GM18909 (cell line): ENCODE measurements around the gene CNOT6.

Source experiments
- ATAC-seq: cut with Tn5 transposase; IDR thresholded peaks from one replicate; pipeline ENCODE4 v1.9.1; 2021; ENCODE audit warnings: mild to moderate bottlenecking; ENCODE audit not compliant: unreplicated experiment, poor library complexity

CNOT6 gene

DNA sequence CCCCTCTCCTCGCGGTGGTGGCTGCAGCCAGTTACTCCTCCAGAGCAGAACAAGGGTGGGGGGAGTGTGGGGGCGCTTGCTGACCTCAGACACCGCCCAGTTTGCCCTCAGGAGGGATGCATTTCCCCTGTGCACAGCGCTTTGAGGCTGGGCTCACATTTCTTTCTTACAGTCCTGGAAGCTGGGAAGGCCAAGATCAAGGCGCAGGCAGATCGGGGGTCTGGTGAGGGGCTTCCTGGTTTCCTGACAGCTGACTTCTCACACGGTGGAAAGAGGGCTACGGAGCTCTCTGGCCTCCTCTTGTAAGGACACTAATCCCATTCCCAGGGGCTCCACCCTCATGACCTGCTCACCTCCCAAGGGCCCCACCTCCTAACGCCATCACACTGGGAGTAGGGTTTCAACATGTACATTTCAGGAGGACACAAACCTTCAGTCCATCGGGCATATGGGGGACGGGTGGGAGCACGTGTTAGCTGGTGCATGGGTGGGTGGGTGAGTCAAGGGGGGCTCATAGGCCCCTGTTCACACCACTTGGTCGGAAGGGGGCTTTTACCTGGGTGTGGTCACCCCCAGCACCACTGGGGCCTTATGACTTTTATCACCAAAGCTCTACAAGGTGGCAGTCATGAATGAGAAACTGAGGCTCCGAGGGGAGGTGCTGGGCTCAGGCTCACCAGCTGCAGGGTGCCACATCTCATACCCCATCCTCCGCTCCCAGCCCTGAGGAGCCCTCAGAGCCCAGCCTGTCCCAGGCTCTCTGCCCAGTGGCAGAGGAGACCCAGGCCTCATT, 104.8 kb downstream of the CNOT6 start:
- ATAC-seq, result no peak

DNA sequence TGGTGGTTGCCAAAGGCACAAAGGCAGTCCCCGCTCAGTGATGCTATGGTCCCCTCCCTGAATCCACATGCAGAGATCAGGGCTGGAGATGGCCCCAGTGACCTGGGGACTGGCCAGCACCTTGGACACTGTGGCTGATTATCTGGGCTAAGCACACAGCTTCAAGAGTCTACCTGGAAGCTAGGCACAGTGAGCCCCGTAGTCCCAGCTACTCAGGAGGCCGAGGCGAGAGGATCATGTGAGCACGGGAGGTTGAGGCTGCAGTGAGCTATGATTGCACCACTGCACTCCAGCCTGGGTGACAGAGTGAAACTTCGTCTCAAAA, 105.4 kb downstream of the CNOT6 start:
- ATAC-seq, result no peak

DNA sequence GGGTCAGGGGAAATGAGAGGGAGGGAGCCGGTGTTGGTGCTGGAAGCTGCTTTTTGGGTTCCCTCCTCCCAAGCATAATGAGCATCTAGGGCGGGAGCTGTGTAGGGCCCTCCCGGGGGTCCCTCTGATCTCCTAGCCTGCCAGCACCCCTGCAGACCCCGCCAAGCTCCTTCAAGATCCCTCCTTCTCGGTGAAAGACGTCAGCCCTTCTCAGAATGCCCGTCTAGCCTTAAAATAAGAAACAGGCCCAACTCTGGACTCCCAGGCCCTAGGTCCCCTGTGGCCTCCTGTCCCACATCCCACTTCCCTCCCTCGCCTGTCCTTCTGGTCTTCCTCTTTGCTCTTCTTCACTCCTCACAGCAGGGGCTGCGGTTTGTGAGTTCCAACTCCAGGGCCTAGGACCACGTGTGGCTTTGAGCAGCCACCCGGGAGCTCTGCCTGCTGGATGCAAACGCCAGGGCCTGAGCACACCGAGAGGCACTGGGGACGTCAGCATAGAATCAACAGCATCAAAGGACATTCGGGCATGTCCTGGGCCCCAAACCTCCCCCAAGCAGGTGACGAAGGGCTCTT, 105.9 kb downstream of the CNOT6 start:
- no peak for ATAC-seq

DNA sequence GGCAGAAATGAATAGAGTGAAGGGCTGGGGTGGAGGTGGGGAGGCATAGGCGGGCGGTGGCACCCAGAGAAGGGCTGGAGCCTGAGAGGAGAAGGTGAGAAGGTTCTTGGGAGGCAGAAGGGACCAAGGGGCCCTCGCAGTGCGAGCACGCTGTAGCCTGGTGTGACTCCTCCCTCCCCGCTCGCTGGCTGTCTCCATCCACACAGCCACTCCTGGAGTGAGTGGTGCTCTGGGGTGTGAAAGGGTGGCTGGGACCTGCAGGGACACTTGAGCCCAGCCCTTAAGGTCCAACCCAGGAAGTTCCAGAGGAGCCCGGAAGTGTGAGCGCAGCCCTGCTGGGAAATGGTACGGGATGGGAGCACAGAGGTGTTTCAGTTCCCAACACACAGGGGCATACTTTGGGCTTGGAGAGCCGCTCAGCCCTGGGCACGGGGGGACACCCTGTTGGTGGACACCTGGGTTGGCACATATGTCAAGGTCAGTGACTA, 106.4 kb downstream of the CNOT6 start:
- no peak for ATAC-seq

DNA sequence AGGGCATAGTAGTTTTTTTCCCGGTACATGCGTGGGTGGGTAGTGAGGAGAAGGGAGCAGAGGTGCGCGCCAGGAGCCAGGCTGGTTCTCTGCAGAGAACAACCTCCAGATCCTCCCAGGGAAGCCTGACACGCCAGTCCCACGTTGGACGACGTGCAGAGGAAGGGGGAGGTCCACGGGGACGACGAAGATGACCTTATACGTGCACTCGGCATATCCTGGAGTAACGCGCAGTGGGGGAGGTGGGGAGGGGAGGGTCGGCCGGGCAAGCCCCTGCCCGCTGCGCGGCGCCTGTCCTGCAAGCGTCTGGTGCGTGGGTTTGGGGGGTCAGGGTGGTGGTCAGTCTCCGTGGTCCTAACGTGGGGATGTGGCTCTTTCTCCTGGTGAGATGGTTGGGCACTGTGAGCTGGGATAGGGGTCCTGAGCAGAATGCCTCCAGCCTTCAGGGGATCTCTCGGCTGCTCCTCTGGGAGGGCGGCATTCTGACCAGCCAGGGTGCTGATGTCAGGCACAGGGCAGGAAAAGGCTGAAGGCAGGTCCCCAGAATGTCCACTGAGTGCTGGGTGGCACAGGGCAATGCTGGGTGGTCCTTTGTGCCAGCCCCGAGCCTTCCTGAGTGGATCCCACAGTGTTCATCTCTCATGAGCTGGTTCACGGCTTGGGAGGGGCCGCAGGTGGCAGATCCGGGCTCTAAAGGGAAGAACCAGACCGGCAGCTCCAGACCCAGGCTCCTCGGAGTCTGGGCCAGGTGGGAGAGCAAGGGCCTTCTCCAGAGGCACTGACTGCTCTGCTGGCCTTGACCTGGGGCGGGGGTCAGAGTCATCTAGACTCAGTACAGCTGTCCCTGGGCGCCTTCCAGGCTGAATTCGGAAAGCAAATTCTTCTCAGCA, 107.7 kb downstream of the CNOT6 start:
- no peak for ATAC-seq

DNA sequence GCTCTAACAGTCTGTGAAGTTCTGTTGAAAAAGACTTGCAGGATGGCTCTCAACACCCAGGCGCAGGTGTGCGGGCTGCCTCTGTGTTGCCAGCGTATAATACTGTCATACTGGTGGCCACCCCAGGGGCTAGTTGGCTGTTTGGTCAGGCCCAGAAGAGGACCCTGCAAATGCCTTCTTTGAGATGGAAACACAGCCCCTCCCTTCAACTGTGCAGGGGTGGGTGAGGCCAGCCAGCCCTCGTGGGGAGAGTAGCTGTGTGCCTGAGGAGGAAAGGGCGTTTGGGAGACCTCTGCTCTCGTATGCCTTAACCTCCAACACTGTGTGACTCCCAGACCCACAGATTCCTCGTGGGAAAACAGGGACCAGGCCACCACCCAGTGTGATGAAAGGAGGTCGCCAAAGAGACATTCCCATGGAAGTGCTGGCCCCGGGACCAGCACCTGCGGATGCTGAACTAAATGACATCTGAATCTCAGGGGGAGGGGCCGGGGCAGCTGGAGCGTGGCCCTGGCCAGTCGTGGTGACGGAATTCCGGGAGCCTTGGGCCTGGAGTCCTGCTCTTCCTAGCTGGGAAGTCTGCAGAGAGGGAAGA, 108.4 kb downstream of the CNOT6 start:
- ATAC-seq, result no peak

DNA sequence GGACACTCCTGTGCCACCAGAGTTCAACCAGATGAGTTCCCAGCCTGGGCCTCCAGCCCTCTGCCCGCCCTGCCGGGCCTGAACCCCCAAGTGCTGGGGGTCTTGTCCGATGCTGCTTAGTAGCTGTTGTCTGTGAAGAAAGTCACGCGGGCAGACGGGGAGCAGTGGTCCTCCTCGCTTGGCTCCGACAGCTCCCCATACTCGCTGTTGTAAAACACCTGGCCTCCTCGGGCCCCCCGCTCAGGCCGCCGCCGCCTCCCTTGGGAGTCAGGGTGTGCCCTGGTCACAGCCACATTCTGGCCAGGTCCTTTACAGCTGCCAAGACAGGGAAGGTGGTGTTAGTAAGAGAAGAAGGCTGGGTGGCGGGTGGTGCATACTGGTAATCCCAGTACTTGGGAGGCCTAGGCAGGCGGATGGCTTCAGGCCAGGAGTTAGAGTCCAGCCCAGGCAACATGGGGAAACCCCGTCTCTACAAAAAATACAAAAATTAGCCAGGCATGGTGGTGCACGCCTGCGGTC, 109.0 kb downstream of the CNOT6 start:
- ATAC-seq, result no peak

DNA sequence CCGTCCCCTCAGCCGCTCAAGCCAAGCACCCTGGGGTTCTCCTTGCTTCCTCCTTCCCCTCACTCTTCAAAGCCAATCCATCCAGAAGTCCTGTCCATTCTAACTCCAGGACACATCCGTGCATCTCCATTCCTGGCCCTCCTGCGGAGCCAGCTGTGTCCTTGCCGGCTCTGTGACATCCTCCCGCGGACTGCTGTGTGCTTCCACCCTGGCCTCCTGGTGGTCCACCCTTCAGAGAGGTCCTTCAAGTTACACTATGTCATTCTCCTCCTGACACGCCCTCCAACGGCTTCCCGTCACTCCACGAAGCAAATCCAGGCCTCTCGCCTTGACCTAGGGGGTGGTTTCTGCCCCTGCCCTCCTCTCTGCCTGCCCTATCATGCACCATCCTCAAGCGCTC, 110.1 kb downstream of the CNOT6 start:
- no peak for ATAC-seq

DNA sequence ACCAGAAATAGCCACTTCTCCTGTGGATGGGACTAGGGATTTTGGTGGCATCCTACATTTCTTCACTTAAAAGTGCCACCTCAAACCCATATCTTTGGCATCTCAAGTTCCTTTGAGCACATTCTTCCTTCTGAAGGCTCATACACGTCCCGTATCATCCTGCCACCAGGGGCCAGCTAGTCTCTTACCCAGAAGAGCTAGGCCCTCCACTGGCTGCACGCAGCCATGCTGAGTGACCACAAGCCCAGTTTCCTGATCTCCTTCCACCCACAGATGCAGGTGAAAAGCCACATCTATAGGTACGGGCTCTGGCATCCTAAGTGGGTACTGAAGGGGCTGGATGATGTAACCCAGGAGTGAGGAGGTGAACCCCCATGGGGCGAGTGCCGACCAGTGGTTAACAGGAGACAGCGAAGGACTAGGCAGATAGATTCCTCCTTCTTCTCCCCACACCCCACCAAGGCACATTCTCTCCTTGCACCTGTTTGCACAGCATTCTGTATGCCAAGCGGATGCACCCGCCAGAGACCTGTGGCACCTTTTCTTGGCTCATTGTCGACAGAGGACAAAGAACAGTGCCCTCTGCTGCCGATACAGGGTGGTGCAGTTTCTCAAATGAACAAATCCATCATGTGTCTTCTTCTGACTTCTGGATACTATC, 111.5 kb downstream of the CNOT6 start:
- no peak for ATAC-seq

DNA sequence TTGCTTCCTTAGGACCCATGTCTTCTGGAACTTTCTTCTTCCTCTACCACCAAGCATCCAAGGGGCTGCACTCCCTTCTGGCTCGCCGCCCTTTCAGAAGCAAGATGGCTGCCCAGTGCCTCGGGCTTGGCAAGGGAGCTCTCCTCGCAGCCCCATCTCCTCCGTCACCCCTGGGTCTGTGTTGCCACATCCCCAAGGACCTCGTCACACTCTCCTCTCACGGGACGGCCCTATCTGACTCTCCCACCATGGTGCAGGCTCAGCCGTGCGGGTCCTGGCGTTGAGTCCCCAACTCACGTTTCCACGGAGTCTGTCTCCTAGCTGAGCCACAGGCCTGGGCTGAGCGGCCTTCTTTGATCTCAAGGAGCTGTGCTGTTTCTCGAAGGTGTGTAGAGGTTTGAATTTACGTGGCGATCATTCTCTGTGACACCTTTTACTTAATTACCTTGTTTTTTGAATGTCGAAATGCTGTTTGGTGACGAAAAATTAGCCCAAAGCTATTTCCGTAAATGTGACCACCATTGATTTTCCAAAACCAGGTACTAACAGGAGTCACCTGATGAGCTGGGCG, 112.1 kb downstream of the CNOT6 start:
- no peak for ATAC-seq

DNA sequence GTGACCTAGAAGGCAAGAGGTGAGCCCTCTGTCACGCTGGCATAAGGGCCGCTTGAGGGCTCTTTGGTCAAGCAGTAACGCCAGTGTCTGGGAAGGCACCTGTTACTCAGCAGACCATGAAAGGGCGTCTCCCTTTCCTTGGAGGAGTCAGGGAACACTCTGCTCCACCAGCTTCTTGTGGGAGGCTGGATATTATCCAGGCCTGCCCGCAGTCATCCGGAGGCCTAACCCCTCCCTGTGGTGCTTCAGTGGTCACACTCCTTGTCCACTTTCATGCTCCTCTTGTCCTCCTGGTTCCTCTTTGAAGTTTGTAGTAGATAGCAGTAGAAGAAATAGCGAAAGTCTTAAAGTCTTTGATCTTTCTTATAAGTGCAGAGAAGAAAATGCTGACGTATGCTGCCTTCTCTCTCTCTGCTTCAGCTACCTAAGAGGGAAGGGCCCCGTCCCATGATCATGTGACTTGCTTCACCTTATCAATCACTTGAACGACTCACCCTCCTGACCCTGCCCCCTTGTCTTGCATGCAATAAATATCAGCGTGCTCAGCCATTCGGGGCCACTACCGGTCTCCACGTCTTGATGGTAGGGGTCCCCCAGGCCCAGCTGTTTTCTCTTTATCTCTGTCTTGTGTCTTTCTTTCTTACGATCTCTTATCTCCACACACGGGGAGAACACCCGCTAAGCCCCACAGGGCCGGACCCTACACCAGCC, 113.8 kb downstream of the CNOT6 start:
- ATAC-seq, result no peak

DNA sequence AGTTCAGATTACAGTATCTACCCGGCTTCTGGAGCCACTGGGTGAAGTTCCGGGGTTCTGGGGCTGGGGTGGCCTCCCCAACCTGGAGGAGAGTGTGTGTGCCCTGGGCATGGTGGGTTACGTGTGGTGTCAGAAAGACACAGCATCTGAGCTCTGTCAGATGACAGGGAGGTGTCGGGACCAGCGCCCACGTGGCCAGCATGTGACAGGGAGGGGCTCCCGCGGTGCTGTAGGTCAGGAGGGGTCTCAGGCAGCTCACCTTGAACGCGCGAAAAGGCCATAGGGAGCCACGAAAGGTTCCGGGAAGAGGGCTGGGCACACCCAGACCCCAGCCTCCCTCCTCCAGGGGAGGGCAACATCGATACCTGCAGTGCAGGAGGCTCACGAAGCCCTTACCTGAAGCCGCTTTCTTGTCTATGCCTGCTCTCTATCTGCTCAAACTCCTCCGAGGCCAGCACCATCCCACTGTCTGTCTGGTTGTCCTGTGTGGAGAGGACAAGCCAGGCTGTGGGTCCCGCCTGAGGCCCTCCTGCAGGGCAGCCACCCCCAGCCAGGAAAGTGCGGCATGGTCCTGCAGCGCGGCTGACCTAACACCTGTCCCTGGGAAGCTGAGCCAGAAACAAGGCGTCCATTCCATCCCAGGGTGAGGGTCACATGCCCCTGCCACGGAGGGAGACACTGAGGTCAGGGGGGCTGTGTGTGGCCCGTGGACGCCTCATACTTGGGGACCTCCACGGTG, 114.6 kb downstream of the CNOT6 start:
- ATAC-seq, result no peak

DNA sequence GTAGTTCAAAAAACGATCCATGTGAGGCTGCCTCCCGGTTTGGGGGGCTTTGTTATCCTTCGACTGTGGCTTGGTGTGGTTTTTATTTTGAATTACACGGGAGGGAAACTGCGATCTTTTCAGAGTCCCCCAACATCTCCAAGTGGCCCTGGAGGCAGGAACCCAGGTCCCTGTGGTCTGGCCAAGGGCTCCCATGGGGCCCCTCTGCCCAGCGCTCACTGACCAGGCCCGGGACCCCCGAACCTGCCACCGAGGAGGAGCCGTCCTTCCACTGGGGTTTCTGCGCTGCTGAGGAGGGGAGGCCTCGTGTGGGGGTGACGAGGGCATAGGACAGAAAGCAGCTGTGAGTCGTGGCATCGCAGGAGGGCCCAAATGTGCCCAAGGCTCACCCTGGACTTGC, 115.2 kb downstream of the CNOT6 start:
- ATAC-seq, result no peak

DNA sequence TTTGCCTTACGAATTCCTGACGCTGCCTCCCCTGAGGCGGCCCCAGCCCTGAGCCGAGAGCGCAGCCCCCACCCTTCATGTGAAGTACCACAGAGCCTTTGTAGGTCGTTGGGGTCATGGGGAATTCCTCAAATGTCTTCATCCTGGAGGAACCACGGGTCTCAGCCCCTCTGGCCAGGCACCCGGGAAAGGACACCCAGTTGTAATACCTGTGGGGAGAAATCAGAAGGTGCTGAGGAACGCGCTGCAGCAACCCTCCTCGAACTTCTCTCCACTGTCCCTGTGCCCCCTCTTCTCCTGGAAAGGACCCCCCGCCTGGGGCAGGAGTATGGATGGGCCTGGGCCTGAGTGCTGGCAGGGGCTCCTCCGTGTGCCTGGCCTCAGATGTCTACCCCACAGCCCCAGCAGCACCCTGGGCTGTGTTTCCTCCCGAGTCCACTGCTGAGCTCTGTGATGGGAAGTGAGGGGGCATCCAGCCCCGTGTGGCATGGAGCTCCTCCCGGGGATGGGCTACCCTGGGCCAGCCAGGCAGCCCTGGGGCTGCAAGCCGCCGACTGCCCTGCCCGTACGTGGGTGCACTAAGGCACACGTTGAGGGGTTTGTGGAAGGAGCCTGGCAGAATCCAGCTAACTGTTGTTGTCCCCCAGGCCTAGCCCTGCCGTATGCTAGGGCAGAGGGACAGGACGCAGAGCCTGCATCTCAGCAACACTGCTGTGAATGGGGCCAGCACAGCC, 115.8 kb downstream of the CNOT6 start:
- no peak for ATAC-seq

DNA sequence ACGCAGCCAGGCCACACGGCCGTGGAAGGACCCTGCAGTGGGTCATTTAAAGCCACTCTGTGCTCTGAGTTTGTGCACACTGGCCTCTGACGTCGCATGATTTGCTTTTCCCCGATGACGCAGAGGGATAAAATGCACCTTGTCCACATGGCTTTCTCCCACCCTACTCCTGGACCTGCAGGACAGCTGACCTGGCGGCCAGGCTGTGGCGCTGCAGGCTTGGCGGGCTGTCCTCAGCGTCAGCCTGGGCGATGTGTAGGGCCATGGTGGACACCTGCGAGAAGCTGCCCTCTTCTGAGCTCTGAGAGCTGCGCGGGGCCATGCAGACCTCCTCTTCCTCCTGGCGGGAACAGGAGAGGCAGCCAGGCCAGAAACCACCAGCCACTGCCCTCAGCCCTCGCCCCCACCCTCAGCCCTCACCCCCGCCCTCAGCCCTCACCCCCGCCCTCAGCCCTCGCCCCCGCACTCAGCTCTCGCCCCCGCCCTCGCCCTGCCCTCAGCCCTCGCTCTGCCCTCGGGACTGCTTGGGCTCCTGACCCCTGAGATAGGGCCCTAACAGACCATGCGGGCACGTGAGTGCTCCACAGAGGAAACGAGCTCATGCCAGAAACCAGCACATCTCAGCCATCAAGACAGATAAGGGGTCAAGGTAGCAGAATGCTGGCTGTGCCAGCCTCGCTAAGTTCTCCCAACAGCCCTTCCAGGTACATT, 117.1 kb downstream of the CNOT6 start:
- no peak for ATAC-seq

DNA sequence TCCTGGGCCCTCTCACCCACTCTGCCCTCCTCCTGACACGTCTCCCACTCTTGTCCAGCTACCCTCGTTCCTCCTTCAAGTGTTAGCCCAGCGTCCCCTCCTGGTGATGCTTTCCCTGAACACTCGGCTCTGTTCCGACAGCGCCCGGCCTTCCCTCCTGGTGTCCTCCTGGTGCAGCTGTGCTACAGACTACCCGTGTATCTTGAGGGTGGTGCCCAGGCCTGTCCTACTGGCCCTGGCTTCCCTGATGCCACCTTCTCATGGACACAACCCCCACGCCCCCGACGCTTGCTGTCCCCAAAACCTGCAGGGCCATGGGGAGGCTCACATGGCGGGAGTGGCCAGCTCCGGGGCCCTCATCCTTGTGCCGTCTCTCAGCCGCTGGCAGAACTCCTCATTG, 118.5 kb downstream of the CNOT6 start:
- no peak for ATAC-seq

DNA sequence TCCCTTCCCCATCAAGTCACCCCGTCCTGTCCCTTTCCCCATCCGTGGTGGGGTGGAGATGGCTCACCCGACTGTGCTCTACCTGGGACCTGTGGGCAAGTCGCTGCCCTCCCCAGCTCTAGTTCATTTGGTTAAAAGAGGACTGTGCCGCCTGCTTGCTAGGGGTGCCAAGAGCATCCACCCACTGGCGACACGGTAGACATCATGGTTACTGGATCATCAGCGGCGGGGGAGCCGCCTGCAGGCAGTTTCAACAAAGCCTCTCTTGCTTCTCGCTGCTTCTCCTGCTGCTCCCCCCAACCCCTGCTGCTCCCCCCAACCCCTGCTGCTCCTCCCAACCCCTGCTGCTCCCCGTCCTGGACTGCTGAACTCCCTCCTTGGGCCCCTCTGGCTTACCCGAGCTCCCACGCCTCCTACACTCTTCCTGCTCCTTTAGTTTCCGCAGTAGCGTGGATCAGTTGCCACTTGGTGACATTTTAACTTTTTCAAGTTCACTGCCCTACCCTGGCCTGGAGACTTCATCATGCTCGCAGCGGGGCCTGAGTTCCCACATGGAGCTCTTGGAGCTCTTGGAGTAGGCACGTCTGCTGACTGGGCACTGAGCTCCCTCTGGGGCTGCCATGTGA, 119.1 kb downstream of the CNOT6 start:
- no peak for ATAC-seq
